HG03108 (cell line): ENCODE measurements around the gene HIRA.

Experiments used
- ATAC-seq: cut with Tn5 transposase; IDR thresholded peaks from one replicate; pipeline ENCODE4 v1.9.1; 2021; ENCODE audit warnings: moderate library complexity; ENCODE audit not compliant: unreplicated experiment

HIRA gene, protein sequence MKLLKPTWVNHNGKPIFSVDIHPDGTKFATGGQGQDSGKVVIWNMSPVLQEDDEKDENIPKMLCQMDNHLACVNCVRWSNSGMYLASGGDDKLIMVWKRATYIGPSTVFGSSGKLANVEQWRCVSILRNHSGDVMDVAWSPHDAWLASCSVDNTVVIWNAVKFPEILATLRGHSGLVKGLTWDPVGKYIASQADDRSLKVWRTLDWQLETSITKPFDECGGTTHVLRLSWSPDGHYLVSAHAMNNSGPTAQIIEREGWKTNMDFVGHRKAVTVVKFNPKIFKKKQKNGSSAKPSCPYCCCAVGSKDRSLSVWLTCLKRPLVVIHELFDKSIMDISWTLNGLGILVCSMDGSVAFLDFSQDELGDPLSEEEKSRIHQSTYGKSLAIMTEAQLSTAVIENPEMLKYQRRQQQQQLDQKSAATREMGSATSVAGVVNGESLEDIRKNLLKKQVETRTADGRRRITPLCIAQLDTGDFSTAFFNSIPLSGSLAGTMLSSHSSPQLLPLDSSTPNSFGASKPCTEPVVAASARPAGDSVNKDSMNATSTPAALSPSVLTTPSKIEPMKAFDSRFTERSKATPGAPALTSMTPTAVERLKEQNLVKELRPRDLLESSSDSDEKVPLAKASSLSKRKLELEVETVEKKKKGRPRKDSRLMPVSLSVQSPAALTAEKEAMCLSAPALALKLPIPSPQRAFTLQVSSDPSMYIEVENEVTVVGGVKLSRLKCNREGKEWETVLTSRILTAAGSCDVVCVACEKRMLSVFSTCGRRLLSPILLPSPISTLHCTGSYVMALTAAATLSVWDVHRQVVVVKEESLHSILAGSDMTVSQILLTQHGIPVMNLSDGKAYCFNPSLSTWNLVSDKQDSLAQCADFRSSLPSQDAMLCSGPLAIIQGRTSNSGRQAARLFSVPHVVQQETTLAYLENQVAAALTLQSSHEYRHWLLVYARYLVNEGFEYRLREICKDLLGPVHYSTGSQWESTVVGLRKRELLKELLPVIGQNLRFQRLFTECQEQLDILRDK

DNA sequence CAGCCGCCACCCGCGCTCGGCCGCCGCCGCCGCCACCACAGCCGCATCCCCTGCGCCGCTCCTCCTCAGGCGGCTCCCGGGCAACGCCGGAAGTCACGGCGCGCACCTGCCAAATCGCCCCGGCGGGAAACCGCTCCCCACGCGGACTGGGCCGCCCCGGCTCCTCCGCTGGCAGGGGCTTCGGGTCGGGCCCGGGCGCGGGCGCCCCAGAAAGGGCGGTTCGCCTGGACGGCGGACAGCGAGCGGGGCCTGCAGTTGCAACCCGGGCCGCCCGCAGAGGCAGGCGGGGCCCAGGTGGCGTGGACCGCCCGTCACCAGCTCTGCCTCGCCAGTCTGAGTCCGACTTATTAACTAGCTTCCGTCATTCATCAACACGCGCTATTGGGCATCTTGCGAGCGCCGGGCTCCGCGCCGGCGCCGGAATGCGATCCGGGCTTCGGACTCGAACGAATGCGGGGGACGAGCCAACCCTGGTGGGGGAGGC is at the start of gene HIRA:
Gene HIRA, minus strand, starts transcription at position 85 of the 484 bp plus-strand sequence. CDS start 257 bp downstream, outside the sequence.
- peak; percentile 47 for ATAC-seq

DNA sequence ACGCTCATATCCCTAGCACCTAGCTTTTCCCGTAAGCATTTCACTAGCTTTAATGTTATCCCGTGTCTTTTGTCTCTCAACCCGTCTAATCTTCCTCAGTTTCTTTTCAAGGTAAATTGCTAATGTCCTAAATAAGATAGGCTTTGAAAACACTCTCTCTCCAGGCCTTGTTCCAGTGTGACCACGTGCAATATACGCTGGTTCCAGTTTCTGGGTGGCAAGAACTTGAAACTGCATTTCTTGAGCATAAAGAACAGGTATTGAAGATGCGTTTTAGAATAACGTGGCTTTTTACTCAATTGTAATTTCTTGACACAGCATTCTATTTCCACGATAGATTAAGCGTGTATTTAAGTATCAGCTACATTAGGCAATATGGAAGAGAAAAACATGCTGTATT is 49.3 kb upstream of the HIRA start:
- no peak for ATAC-seq

DNA sequence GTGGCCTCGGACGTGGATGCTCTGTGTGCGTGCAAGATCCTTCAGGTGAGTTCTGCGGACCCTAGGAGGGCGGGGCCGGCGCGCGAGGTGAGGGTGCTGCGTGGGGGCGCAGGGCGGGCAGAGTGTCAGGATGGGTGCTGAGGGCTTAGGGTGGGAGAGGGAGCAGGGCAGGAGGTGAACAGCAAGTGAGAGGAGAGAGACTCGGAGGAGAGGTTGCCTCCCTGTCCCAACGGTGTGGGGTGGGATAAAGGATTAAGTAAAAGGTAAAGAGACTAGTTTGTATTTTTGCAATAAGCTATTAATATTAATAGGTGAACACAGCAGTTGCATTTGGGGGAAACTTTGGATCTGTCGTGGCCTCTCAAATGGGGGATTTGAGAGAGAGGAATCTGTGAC is 48.6 kb upstream of the HIRA start:
- no peak for ATAC-seq

DNA sequence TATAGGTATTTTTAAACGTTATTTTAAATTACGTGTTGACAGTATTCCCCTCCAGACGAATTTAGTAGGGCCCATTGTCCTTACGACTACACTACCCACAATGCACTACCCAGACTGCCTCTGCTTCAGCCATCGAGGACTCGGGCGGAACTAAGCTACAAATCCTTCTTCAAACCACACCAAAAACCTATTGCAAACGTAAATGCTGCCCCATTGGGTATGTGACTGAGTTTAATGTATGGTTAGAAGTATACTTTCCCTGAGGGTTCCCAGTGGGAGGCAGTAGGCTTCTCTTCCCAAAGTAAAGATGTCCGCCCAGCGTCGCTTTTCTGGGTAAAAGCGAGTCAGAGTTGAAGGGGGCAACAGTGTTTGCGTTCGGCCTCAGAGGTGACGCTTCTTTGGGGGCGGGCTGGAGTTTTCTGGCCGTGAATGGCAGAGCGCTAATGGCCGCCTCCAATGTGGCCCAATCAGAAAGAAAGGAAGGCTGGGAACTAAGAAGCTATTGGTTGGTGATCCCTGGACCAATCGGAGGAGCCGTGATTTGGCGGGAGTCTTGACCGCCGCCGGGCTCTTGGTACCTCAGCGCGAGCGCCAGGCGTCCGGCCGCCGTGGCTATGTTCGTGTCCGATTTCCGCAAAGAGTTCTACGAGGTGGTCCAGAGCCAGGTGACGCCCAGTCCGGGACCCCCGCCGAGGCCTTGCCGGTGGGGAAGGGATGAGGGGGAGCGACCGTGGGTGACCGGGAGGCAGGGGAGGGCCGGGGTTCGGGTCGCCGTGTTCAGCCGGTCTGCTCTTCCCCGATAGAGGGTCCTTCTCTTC is 48.0 kb upstream of the HIRA start, which contains the start of gene CDC45:
Gene CDC45, plus strand, starts transcription at position 566 of the 818 bp plus-strand sequence. Its CDS starts 49 bp downstream, at position 615.
- peak; percentile 81 for ATAC-seq

DNA sequence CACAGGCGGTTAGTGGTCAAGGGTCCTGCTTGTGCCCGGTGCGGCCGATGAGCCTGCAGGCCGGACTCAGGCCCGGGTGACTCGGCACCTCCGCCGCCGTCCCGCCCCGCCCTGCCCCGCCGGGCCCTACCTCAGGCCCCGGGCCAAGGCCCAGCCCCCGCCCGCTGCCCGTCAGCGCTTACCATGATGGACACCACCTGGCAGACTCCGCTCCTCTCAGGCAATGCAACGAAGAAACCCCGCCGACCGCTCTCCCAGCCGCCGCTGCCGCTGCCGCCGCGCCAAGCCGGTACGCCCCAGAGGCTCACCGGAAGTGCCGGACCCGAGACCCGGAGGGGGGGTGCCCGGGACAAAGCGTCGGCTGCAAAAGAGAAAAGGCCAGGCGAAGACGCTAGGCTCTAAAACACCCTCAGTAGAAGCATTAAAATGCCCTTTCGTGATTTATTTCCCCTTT is 47.4 kb upstream of the HIRA start, which contains the start of gene UFD1:
Gene UFD1, minus strand, starts transcription at position 293 of the 454 bp plus-strand sequence. Its CDS starts 108 bp downstream, at position 185.
- ATAC-seq, result peak; percentile 45

DNA sequence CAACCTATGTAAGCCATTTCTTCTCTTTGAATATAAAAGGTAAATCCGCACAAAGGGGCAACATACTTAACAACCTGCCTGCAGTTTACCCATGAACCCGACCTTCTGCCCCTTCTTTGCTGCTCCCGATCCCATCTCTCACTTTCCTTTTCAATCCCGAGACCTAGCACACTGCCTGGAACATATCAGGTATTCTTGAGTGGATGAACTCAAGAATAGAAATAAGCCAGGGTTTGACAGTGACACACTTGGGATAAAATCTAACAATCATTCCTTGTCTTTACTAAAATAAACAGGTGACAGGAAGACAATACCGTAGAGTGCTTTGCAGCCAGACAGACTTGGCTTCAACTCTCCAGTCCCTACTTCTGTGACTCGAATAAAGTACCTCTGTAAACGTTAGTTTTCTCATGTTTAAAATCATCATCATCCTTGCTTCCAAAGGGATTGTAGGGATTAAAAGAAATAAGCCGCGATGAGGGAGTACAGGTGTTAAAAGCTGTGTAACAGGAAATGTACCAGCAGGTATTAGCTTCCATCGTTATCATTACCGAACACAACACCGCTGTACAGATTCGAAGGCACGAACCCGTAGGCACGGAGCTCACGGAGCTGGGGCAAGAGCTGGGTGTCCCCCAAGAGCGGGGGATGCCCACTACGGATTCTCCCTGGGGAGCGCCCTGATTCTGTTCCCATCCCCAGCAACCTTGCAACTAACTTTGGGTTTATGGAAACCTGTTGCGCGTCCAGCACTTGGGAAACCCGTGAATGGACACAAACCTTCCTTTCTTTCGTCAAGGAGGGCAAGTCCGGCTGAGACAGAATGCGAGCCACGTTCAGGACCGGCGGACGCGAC is 46.7 kb upstream of the HIRA start:
- ATAC-seq, result no peak

DNA sequence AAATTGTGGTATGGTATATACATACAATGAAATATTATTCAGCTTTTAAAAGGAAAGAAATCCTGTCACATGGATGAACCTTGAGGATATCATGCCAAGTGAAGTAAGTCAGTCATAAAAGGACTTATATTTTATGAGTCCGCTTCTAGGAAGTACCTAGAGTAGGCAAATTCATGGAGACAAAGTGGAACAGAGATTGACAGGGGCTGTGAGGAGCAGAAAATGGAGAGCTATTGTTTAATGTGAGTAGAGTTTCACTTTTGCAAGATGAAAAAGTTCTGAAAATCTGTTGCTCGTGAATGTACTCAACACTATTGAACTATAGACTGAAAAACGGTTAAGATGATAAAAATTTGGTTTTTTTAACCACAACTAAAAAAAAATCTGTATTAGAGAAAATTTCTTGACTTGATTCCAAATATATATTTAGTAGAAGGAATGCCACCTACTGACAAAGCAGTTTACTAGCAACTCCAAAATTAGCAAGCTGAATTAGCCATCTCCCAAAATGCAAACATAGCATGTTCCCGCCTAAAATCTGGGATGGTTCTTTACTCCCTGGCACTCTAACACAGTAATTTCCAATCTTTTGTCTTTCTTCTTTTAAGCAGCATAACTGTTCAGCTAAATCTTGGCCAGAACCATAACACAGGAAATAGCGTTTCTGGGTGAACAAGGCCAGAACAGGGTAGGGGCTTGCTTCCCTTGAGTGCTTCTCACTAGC is 46.0 kb upstream of the HIRA start:
- ATAC-seq, result no peak

DNA sequence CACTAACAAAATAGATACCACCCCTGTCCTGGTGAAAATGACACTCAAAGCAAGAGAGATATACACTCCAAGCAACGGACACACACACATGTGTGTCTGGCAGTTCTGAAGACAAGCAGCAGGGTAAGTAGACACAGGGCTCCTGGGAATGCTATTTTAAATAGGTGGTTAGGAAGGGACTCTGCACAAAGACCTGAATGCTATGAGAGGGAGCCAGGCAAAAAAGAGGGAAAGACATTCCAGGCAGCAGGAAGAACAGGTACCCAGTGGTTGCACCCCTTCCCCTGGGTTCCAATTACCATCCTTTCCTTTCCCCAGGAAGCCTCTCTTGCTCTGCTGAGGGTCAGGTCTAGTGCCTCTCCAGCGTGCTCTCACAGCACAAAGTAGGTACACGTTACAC is 44.5 kb upstream of the HIRA start:
- no peak for ATAC-seq

DNA sequence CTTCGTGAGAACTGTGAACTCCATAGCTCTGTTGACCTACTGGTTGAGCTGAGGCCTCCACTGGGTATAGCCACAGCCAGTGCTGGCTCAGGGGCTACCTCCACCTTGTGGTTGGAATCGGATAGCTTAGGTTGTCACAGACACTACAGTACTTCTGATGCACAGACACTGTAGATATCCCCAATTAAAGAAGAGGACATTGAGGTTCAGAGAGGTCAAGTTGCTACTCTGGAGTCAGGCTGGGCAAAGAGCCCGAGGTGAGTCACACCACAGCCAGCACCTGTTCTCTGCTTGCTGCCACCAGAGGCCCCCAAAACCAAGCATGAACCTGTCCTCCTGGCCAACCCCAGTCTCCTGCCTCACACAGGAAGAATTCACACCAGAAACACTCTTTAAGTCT is 42.0 kb upstream of the HIRA start:
- ATAC-seq, result no peak

DNA sequence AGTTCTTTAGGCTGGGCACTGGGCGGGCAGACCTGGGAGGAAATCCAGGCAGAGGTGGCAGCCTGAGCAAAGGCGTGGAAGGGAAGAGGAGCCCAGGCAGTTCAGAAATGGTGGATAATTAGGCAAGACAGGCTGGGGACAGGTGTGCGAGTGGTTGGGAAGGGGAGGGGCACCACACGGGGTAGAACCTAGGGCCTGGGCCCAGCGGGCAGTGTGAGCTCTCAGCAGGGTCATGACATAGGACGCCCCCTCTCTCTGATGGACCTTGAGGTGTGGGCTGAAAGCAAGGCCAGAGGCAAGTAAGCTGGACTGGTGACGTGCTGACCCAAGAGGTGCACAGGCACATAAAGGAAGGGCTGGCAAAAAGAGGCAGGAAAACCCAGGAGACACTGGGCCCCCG is 40.7 kb upstream of the HIRA start:
- no peak for ATAC-seq

DNA sequence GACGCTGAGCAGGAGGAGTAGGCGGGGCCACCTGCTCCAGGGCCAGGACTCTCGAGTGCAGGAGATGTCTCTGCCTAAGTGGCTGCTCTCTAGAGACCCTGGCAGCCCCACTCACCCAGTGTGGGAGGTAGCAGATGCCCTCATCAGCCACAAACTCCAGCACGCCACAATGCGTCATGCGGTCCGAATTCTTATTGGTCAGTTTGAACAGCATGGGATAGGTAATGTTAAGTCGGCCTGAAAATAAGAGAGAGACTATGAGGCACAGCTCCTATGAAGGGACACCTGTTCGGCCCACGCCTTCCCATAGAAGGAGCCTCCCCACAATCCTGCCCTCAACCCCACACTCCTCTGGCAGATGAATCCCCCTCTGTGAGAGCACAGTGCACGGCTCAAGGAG is 40.0 kb upstream of the HIRA start:
- no peak for ATAC-seq

DNA sequence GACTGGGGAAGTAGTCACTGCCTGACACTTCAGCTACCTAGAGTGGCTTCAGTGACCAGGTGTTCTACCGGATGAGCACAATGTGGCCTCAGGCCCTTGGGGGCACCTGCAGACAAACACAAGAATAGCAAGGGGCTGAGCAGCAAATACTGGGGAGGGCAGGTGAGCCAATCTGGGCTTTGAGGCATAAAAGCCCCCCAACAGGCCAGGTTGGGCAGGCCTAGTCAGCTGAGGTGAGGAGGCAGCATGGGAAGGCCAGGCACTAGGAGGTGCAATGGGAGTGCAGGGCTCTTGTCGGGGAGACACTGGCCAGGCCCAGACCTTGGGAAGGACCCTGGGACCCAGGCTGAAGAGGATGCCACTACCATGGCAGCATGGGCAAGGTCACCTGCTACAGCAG is 38.5 kb upstream of the HIRA start:
- ATAC-seq, result no peak

DNA sequence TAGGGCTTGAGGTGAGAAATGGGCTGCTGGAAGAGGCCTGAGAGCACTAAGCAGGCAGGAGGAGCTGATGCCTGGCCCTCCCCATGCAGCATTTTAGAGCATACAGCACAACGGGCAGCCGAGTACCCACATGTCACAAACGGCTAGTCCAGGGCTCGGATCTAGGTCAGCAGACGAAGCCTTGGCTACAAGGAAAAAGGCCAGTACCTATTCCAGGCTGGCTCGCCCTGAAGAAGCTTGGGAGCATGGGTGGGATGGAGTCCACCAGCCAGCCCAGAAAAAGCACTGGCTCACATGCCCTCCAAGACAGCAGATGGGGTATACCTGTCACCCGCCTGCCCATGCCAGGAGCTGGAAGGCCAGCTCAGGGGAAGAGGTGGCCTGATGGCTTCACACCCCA is 37.9 kb upstream of the HIRA start:
- ATAC-seq, result no peak

DNA sequence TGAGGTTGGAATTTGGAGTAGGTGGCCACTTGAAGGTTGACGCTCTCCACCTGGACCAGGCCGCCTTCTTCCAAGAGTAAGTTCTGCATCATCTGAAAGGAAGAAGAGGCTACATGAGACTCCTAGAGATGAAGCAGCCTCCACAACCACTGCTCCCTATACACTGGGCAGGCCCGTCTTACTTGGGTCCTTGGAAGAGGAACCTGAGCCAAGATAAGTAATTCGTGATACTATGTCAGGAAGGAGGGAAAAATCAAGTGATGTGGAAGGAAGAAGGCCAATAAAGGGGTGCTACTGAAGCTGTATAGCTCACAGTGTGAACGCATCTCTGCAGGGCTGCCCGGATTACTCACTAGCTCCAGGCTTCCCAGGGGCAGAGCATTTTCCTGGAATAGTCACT is 36.4 kb upstream of the HIRA start:
- no peak for ATAC-seq

DNA sequence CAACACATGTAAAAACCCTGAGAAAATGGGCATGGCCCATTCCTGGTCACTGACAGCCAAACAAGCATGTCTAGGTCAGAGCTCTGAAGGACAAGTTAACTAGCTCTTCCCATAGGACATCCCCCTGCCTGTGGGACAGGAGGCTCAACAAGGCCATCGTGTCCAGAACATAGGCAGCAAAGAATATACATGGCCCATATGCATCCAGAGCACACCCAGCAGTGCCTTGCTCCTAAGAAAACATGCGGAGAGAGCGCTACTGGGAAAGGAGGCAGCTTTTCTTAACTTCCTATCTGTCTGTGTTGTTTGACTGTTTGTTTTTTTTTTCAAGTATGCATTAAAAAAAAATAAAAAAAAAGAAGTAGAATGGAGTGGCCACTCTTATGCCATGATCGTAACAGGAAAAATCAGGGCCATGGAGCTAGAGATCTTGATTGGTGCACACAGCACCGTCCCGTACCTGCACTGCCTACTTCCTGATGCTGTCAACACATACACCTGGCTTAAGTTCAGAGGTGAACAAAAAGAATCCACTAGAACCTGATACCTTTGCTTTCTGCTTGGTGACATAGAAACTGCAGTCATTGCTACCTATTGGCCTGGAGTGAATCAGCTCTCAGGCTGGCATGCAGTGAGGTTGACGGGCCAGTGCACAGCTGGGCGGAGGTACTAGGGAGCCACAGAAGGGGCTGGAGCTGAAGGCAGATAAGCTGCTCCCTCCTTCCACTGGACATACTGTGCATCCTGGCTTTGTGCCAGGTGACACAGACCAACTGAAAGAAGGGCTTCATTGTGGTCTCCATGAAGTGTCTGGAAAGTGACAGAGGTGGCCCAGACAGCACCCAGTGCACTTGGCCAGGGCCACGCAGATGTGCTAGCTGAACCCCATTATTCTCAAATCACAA is 35.6 kb upstream of the HIRA start:
- ATAC-seq, result no peak

DNA sequence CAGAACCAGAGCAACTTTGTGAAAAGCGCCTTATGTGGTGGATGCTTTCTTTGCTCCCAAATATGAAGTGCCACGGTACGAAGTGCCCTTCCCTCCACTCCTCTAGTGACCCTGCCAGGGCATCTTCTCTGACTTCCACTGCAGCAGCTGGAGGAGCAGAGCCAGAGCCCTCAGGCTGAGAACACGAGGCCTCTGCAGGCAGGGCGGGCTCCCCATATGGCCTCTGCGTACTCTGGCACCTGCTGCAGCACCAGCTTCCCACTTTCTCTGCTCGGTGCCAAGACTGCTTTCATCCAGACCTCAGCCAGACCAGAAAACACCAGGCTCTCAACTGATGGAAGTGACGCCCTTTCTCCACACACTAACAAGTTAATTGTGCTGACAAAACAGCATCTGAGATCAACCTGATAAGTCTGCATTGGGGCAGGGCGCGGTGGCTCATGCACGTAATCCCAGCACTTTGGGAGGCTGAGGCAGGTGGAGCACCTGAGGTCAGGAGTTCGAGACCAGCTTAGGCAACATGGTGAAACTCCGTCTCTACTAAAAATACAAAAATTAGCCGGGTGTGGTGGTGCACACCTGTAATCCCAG is 34.7 kb upstream of the HIRA start:
- no peak for ATAC-seq

DNA sequence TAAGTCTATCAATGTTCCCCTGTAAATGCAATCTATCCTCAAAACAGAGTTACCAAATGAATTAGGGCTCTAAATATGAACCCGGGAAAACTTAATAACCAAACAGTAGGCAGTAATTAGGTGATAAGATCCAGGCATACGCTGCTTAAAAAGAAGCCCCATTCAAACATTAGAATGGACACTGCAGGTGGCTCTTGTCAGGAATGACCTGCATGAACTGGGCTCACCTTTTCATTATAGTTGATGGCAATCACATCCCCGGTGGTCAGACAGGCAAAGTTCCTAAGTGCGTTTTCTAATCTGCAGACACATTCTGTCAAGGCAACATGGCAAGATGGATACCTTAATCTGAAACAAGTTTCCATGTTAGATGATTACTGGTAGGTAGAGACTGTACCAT is 33.4 kb upstream of the HIRA start:
- ATAC-seq, result no peak
